22Rv1 (cell line): ENCODE data around the gene SESN2.

Source experiments
- ZFX ChIP-seq: fragments of 450-650 bp; IDR thresholded peaks from 2 replicates; pipeline ENCODE4 v1.6.1; 2017; ENCODE audit warnings: antibody characterized with exemption, borderline replicate concordance
- TF ChIP-seq, protein P1 (sequence below): fragments of 450-650 bp; IDR thresholded peaks from 2 replicates; pipeline ENCODE4 v1.5.1; 2017; ENCODE audit warnings: mild to moderate bottlenecking

DNA sequence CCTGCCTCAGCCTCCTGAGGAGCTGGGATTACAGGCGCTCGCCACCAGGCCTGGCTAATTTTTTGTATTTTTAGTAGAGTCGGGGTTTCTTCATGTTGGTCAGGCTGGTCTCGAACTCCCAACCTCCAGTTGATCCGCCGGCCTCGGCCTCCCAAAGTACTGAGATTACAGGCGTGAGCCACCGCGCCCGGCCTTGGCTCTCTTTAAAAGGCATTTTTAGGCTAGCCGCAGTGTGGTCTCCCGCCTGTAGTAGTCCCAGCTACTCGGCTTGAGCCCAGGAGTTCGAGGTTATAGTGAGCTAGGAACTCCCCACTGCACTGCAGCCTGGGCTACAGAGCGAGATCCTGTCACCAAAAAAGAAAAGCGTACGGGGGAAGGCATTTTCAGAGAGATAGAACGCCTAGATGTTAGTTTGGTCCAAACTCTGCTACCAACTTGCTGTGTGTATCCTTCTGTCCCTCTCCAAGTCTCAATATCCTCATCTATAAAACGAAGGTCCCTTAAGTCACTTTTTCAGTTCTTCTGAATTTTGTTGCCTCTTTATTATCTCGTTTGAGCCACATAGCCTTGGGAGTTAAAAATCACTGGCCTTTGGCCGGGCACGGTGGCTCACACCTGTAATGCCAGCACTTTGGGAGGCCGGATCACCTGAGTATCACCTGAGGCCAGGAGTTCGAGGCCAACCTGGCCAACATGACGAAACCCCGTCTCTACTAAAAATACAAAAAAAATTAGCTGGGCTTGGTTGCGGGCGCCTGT is 70.3 kb downstream of the SESN2 start:
- TF ChIP-seq, protein P1, sequence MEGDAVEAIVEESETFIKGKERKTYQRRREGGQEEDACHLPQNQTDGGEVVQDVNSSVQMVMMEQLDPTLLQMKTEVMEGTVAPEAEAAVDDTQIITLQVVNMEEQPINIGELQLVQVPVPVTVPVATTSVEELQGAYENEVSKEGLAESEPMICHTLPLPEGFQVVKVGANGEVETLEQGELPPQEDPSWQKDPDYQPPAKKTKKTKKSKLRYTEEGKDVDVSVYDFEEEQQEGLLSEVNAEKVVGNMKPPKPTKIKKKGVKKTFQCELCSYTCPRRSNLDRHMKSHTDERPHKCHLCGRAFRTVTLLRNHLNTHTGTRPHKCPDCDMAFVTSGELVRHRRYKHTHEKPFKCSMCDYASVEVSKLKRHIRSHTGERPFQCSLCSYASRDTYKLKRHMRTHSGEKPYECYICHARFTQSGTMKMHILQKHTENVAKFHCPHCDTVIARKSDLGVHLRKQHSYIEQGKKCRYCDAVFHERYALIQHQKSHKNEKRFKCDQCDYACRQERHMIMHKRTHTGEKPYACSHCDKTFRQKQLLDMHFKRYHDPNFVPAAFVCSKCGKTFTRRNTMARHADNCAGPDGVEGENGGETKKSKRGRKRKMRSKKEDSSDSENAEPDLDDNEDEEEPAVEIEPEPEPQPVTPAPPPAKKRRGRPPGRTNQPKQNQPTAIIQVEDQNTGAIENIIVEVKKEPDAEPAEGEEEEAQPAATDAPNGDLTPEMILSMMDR, result no peak
- no peak for TF ChIP-seq ZFX
